Cardiac fibroblast (primary cell): Measurements from ENCODE around the gene MLC1.
A peak's percentile ranks its signal among the peaks of the same experiment; 100 is the strongest.

Experiments used
- DNase-seq, 2 donors: peaks; one replicate each; pipeline versions ENCODE4 v3.0.0 to v3.0.0-alpha.2; 2010; ENCODE audit warnings: low read depth in 2 of 2
- H3K4me3 ChIP-seq, 2 donors: replicated peaks in 1 of 2; 1 replicate in 1 of 2; 2 replicates in 1 of 2; pipeline ENCODE4 v1.5.1; 2011; ENCODE audit warnings: low read depth in 2 of 2, low read length in 2 of 2, mild to moderate bottlenecking in 2 of 2, moderate library complexity in 1 of 2
- TF ChIP-seq, protein P1 (sequence below): IDR thresholded peaks from one replicate; pipeline ENCODE4 v1.5.1; 2011; ENCODE audit warnings: low read depth, mild to moderate bottlenecking, low read length, inconsistent platforms

MLC1 gene

DNA sequence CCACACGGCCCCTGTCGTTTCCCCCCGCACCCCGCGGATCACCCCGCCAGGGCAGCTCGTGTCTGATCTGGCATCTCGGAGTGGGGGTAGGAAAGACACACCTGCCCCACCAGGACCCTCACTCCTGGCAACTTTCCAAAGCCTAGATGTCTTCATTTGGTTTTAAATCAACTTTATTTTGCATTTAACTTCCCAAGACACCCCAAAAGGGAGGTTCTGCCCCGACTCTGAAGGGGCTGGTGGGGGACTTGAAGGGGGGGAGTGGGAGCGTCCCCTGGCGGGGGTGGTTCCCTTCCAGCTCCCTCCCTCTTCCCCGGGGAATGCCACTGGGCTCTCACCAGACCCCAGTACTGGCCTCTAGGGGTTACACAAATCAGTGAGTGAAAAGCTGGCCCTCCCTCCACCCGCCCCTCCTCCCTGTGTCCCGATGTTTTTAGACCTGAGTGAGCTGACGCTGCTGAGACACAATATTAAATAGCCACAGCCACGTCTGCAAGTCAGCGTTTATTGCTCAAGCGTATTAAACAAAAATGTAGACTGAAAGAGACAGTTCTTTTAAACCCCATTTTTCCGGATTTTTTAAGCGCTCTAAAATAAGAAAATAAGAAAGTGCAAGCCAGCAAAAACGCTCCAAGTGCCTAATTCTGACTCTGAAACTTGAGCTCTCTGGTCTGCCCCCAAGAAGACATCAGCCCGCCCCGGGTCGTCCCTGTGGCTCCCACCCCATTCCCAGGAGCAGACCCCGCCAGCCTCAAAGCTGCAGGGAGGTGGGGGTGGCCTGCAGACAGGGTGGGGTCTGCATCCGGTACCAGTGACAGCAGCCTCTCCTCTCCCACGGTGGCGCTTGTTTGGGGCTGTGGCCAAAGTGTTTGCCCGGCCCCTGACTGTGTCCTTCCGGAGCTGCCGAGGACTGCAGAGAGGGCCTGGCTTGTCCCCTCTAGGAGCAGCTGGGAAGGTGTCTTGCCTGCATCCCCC lies 26.0 kb downstream of the MLC1 start:
- TF ChIP-seq, protein P1, sequence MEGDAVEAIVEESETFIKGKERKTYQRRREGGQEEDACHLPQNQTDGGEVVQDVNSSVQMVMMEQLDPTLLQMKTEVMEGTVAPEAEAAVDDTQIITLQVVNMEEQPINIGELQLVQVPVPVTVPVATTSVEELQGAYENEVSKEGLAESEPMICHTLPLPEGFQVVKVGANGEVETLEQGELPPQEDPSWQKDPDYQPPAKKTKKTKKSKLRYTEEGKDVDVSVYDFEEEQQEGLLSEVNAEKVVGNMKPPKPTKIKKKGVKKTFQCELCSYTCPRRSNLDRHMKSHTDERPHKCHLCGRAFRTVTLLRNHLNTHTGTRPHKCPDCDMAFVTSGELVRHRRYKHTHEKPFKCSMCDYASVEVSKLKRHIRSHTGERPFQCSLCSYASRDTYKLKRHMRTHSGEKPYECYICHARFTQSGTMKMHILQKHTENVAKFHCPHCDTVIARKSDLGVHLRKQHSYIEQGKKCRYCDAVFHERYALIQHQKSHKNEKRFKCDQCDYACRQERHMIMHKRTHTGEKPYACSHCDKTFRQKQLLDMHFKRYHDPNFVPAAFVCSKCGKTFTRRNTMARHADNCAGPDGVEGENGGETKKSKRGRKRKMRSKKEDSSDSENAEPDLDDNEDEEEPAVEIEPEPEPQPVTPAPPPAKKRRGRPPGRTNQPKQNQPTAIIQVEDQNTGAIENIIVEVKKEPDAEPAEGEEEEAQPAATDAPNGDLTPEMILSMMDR, result peak; percentile 4
- H3K4me3 ChIP-seq, result no peak overlapping the region
- DNase-seq, result peak; percentile 40 to 58

DNA sequence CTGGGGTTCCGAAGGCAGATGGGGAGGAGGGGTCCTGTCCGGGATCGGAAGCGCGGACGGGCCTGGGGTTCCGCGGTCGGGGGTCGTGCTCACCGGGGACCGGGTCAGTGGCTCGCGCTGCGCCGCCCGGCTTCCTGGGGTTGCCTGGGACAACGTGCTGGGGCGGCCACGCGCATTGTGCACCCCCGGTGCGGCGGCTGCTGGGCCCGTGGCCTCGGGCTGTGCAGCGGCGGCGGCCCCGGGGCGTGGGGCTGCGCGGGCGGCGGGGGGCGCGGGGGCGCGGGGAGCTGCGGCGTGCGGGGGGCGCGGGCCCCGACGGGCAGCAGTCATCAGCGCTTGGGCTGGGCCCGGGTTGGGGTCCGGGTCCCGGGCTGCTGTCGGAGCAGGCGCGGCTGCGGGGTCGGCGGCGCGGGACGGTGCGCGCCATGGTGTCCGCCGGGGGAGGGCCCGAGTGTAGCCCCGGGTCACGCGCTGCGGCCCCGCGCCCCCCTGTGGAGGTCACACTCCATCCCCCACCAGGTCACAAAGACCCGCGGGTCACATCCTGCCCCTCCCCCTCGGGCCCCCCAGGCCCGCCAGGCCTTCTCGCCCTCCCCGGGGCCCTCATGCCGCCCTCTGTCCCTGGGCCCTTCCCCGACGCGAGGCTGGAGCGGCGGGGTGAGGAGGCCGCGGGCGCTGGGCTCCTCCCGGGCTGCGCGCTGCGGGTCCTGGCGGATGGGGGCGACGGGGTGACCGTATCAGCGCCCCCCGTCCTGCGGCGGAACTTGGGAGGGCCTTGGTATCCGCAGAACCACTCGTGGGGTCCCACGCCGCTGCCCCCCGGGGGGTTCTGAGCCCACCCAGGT lies 26.9 kb downstream of the MLC1 start, which contains the start of gene TTLL8:
Gene TTLL8 (minus strand): TSS at position 238 of the 845 bp plus-strand sequence.
- TF ChIP-seq, protein P1, result no peak
- DNase-seq, result no peak
- H3K4me3 ChIP-seq, result no peak within 1 kb of the TSS

DNA sequence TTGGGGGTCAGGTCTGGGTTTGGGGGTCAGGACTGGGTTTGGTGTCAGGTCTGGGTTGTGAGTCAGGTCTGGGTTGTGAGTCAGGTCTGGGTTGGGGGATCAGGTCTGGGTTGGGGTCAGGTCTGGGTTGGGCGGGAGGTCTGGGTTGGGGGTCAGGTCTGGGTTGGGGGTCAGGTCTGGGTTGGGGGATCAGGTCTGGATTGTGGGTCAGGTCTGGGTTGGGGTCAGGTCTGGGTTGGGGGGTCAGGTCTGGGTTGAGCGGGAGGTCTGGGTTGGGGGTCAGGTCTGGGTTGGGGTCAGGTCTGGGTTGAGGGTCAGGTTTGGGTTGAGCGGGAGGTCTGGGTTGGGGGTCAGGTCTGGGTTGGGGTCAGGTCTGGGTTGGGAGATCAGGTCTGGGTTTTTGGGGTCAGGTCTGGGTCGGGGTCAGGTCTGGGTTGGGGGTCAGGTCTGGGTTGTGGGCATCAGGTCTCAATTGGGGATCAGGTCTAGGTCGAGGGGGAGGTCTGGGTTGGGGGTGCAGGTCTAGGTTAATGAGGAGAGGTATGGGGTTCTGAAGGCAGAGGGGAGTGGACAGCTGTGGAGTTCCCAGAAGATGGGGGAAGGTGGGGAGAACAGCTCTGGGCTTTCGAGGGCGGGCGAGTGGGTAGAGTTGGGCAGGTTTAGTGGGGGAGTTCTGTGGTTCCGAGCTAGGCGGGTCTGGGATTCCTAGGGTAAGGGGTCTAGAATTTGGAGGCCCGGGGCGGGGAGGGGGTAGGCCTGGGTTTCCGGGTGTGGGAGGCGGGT lies 27.8 kb downstream of the MLC1 start:
- no peak for DNase-seq
- TF ChIP-seq, protein P1, result no peak
- no peak overlapping the region for H3K4me3 ChIP-seq

DNA sequence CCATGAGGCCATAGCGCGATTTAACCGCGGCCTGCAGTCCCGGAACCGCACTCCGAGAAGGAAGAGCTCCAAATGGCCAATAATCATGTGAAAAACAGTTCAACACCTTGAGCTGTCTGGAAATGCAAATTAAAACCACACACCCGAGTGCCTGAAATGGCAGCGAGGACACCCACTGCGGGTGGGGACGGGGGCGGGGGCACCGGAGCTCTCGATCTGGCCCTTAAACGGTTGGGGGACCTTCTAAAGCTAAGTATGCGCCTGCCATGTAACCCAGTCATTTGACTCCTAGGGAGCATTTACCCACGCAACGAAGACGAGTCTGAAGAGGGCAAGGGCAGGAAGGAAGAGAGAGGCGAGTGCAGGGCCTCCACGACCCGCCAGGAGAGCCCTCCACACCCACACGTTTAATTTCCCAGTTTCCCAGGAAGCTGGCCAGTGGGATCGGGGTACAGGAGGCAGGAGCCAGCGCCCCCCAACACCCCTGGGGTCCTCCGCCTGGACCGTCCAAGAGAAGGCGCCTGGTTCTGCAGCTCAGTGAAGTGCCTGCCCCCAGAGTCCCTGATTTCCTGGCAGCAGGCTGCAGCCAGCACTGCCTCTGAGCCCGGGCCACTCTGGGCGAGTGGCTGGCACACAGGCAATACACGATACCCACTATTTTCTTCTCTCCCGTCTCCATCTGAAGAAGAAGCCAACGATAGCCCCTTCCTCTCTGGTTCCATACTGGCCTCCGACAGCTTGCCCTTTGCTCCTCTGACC lies 28.8 kb downstream of the MLC1 start:
- DNase-seq, result no peak
- no peak overlapping the region for H3K4me3 ChIP-seq
- TF ChIP-seq, protein P1, result no peak

- no peak overlapping the region for H3K4me3 ChIP-seq
- TF ChIP-seq, protein P1, result no peak
- DNase-seq, result no peak
Observed at GRCh38 chr22:50053861-50054260, 31.4 kb downstream of the MLC1 start.

DNA sequence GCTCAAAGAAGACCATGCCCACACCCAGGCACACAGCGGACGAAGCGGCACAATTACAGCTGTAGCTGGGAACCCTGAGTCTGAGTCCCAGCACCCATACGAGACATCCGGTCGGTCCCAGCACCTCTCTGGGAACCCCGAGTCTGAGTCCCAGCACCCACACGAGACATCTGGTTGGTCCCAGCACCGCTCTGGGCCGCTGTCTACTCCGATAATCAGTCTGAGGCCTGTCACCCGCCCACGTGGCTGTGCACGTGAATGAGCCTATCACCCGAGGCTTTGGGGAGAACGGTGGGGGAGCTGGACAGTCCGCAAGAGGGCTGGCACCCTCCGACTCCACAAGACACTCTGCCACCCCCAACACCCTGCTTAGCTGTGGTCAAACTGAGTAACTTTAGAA lies 33.3 kb downstream of the MLC1 start:
- TF ChIP-seq, protein P1, result no peak
- H3K4me3 ChIP-seq, result no peak overlapping the region

More for the DNA sequence above, 33.3 kb downstream of the MLC1 start:
- no peak for DNase-seq
